Sigmoid colon (tissue), 4 donors: ENCODE results near the gene SETBP1.

Source experiments
- EP300 ChIP-seq, 4 donors: sonication (generic); formaldehyde crosslinking; IDR thresholded peaks; one replicate each; pipeline ENCODE4 v1.6.1; 2017; ENCODE audit warnings: antibody characterized with exemption in 4 of 4
- POLR2A ChIP-seq, 2 donors: fragments of 450-650 bp; IDR thresholded peaks; one replicate each; pipeline ENCODE4 v1.6.1; 2016; ENCODE audit warnings: antibody characterized with exemption in 2 of 2, mild to moderate bottlenecking in 2 of 2, moderate library complexity in 2 of 2
- POLR2AphosphoS5 ChIP-seq, 4 donors: sonication (generic); formaldehyde crosslinking; IDR thresholded peaks; one replicate each; pipeline ENCODE4 v1.6.1; 2017; ENCODE audit warnings: antibody characterized with exemption in 4 of 4
- TF ChIP-seq, protein P1 (sequence below), 4 experiments: fragments of 450-650 bp in 3 of 4; fragments of 200-600 bp in 1 of 4; IDR thresholded peaks; one replicate each; pipeline ENCODE4 v1.5.1; 2016 to 2019; ENCODE audit warnings: antibody characterized with exemption in 4 of 4, mild to moderate bottlenecking in 3 of 4, moderate library complexity in 2 of 4

DNA sequence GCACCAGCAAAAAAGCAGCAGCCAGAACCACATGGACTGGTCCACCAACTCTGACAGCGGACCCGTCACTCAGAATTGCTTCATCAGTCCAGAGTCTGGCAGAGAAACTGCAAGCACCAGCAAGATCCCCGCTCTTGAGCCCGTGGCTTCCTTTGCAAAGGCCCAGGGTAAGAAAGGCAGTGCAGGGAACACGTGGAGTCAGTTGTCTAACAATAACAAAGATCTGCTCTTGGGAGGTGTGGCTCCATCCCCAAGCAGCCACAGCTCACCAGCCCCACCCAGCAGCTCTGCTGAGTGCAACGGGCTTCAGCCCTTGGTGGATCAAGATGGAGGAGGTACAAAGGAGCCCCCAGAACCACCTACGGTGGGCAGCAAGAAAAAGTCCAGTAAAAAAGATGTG, 269.3 kb downstream of the SETBP1 start:
- TF ChIP-seq POLR2A (IDR thresholded peaks at IDR 0.05) (no peak), POLR2AphosphoS5 (IDR thresholded peaks at IDR 0.05) (no peak), EP300 (IDR thresholded peaks at IDR 0.05) (no peak)
- TF ChIP-seq, protein P1, sequence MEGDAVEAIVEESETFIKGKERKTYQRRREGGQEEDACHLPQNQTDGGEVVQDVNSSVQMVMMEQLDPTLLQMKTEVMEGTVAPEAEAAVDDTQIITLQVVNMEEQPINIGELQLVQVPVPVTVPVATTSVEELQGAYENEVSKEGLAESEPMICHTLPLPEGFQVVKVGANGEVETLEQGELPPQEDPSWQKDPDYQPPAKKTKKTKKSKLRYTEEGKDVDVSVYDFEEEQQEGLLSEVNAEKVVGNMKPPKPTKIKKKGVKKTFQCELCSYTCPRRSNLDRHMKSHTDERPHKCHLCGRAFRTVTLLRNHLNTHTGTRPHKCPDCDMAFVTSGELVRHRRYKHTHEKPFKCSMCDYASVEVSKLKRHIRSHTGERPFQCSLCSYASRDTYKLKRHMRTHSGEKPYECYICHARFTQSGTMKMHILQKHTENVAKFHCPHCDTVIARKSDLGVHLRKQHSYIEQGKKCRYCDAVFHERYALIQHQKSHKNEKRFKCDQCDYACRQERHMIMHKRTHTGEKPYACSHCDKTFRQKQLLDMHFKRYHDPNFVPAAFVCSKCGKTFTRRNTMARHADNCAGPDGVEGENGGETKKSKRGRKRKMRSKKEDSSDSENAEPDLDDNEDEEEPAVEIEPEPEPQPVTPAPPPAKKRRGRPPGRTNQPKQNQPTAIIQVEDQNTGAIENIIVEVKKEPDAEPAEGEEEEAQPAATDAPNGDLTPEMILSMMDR (IDR thresholded peaks at IDR 0.05), result no peak
